ENCODE results near the gene C1orf174. TPM values are rescaled to one million over a fixed set of nuclear protein-coding genes. Genes with fewer than 3 reads are reported as not detected.

C1orf174 gene
- total RNA-seq, 4 donors from 2014 or later: 12.7 to 22.6 (median 17.7) TPM

- no peak for DNase-seq (ENCODE audit: low spot score in 2 of 2)
- WGBS, 2 donors: 45 to 49% methylated on average over 10 to 11 of the region's 11 CpGs
- intact Hi-C loops (cut with DNase I; ENCODE audit: low total_unique reads): no loop called here
- no peak for TF ChIP-seq POLR2A (IDR thresholded peaks at IDR 0.05)
- no peak overlapping the region for H3K4me3 ChIP-seq (ENCODE audit: low read depth, poor library complexity, severe bottlenecking)
Observed at GRCh38 chr1:3928586-3928985, 28.5 kb upstream of the C1orf174 start.

- intact Hi-C loops (cut with DNase I; ENCODE audit: low total_unique reads): no loop called here
- DNase-seq (ENCODE audit: low spot score in 2 of 2): no peak
- no peak for TF ChIP-seq CTCF (IDR thresholded peaks at IDR 0.05)
- no peak for TF ChIP-seq POLR2A (IDR thresholded peaks at IDR 0.05)
Observed at GRCh38 chr1:3926956-3927355, 26.9 kb upstream of the C1orf174 start.

GRCh38 chr1:3925762-3926161 is 25.7 kb upstream of the C1orf174 start:
- DNase-seq (ENCODE audit: low spot score in 2 of 2): no peak
- no peak for TF ChIP-seq POLR2A (IDR thresholded peaks at IDR 0.05)
- intact Hi-C loops (cut with DNase I; ENCODE audit: low total_unique reads): no loop called here
- 80 to 83% methylated on average over 8 of the region's 8 CpGs for WGBS, 2 donors
- H3K4me3 ChIP-seq (ENCODE audit: low read depth, poor library complexity, severe bottlenecking): no peak overlapping the region

More at GRCh38 chr1:3926956-3927355, 26.9 kb upstream of the C1orf174 start:
- H3K4me3 ChIP-seq (ENCODE audit: low read depth, poor library complexity, severe bottlenecking): no peak overlapping the region

- no peak for DNase-seq (ENCODE audit: low spot score in 2 of 2)
- no peak overlapping the region for H3K4me3 ChIP-seq (ENCODE audit: low read depth, poor library complexity, severe bottlenecking)
- intact Hi-C loops (cut with DNase I; ENCODE audit: low total_unique reads): no loop called here
- TF ChIP-seq POLR2A (IDR thresholded peaks at IDR 0.05) (no peak), CTCF (IDR thresholded peaks at IDR 0.05) (no peak)
- WGBS, 2 donors: 81 to 86% methylated on average over 8 to 12 of the region's 12 CpGs
Observed at GRCh38 chr1:3925256-3925655, 25.2 kb upstream of the C1orf174 start.

- DNase-seq (ENCODE audit: low spot score in 2 of 2): no peak
- H3K4me3 ChIP-seq (ENCODE audit: low read depth, poor library complexity, severe bottlenecking): no peak overlapping the region
- 42 to 47% methylated on average over 3 of the region's 3 CpGs for WGBS, 2 donors
- no peak for TF ChIP-seq POLR2A (IDR thresholded peaks at IDR 0.05)
- TF ChIP-seq CTCF (IDR thresholded peaks at IDR 0.05): no peak
- intact Hi-C loops (cut with DNase I; ENCODE audit: low total_unique reads): no loop called here
Observed at GRCh38 chr1:3924825-3925220, 24.8 kb upstream of the C1orf174 start.

GRCh38 chr1:3924186-3924824 is 24.2 kb upstream of the C1orf174 start:
- no peak for TF ChIP-seq CTCF (IDR thresholded peaks at IDR 0.05)
- TF ChIP-seq POLR2A (IDR thresholded peaks at IDR 0.05): no peak
- intact Hi-C loops (cut with DNase I; ENCODE audit: low total_unique reads): no loop called here
- no peak overlapping the region for H3K4me3 ChIP-seq (ENCODE audit: low read depth, poor library complexity, severe bottlenecking)
- 46 to 53% methylated on average over 13 of the region's 13 CpGs for WGBS, 2 donors
- no peak for DNase-seq (ENCODE audit: low spot score in 2 of 2)
